Loucy (cell line): Measurements from ENCODE around the gene ADGRB3.

ENCODE experiments used
- H2AFZ ChIP-seq: fragments of 200-600 bp; sonication (generic); 2 replicates; pipeline ENCODE4 v1.6.0; 2016; ENCODE audit warnings: antibody characterized with exemption, mild to moderate bottlenecking, low read length, moderate library complexity
- H3F3A ChIP-seq: fragments of 200-600 bp; 2 replicates; pipeline ENCODE4 v1.6.0; 2016; ENCODE audit warnings: antibody characterized with exemption, low read depth, mild to moderate bottlenecking
- H3K27me3 ChIP-seq: fragments of 200-600 bp; sonication (generic); 2 replicates; pipeline ENCODE4 v1.6.1; 2014; ENCODE audit warnings: low read length, mild to moderate bottlenecking; ENCODE audit not compliant: insufficient read depth, poor library complexity, severe bottlenecking
- H3K36me3 ChIP-seq: fragments of 200-600 bp; sonication (generic); 2 replicates; pipeline ENCODE4 v1.6.1; 2016; ENCODE audit warnings: low read length; ENCODE audit not compliant: insufficient read depth
- H3K4me1 ChIP-seq: fragments of 200-600 bp; sonication (generic); 2 replicates; pipeline ENCODE4 v1.5.1; 2014; ENCODE audit warnings: low read length, mild to moderate bottlenecking; ENCODE audit not compliant: insufficient read depth, poor library complexity, severe bottlenecking
- H3K4me2 ChIP-seq: fragments of 200-600 bp; sonication (generic); 2 replicates; pipeline ENCODE4 v1.6.0; 2014; ENCODE audit warnings: antibody characterized with exemption, low read length, low read depth, mild to moderate bottlenecking; ENCODE audit not compliant: poor library complexity, severe bottlenecking
- H3K4me3 ChIP-seq: fragments of 200-600 bp; sonication (generic); 2 replicates; pipeline ENCODE4 v1.5.1; 2014; ENCODE audit warnings: low read length, mild to moderate bottlenecking, mixed read lengths; ENCODE audit not compliant: poor library complexity, severe bottlenecking
- H3K79me2 ChIP-seq: fragments of 200-600 bp; sonication (generic); 2 replicates; pipeline ENCODE4 v1.6.1; 2014; ENCODE audit warnings: low read length; ENCODE audit not compliant: insufficient read depth
- H3K9ac ChIP-seq: fragments of 200-600 bp; sonication (generic); 2 replicates; pipeline ENCODE4 v1.6.0; 2014; ENCODE audit warnings: mild to moderate bottlenecking, low read depth, low read length, moderate library complexity; ENCODE audit not compliant: poor library complexity, severe bottlenecking
- H3K9me2 ChIP-seq: fragments of 200-600 bp; sonication (generic); replicated peaks from 2 replicates; pipeline ENCODE4 v1.6.1; 2016; ENCODE audit warnings: low read depth, low read length, mixed read lengths
- H3K9me3 ChIP-seq: fragments of 200-600 bp; sonication (generic); 2 replicates; pipeline ENCODE4 v1.6.1; 2014; ENCODE audit warnings: mild to moderate bottlenecking, antibody characterized with exemption, low read length, low read depth; ENCODE audit not compliant: insufficient read depth
- H4K20me1 ChIP-seq: fragments of 200-600 bp; sonication (generic); 2 replicates; pipeline ENCODE4 v1.6.0; 2014; ENCODE audit warnings: antibody characterized with exemption, low read length, mild to moderate bottlenecking; ENCODE audit not compliant: insufficient read depth, poor library complexity, severe bottlenecking
- CTCF ChIP-seq: fragments of 200-600 bp; sonication (generic); conservative IDR thresholded peaks from 2 replicates; pipeline ENCODE4 v1.5.1; 2014; ENCODE audit warnings: mild to moderate bottlenecking, antibody characterized with exemption, low read length
- EZH2phosphoT487 ChIP-seq: fragments of 200-600 bp; IDR thresholded peaks from 2 replicates; pipeline ENCODE4 v1.6.1; 2018; ENCODE audit warnings: antibody characterized with exemption, mild to moderate bottlenecking, moderate library complexity, borderline replicate concordance

Gene ADGRB3

GRCh38 chr6:69349771-69350170 is 714.7 kb downstream of the ADGRB3 start:
- H3K9ac ChIP-seq = no peak overlapping the region
- H3K4me3 ChIP-seq = no peak overlapping the region
- H3K9me2 ChIP-seq = no peaks in the 10 kb centered on the region
- H3K4me1 ChIP-seq = no peaks in the 10 kb centered on the region
- TF ChIP-seq EZH2phosphoT487 = no peak
- TF ChIP-seq CTCF = no peak
- no peak overlapping the region for H3K4me2 ChIP-seq
- no peaks in the 10 kb centered on the region for H3K9me3 ChIP-seq
- no peaks in the 10 kb centered on the region for H3K36me3 ChIP-seq
- H3K27me3 ChIP-seq = no peaks in the 10 kb centered on the region
- H4K20me1 ChIP-seq = no peaks in the 10 kb centered on the region
- no peaks in the 10 kb centered on the region for H3F3A ChIP-seq
- H2AFZ ChIP-seq = no peak overlapping the region
- H3K79me2 ChIP-seq = no peaks in the 10 kb centered on the region

- Histone ChIP-seq H3F3A (no peaks in the 10 kb centered on the region), H3K9me2 (no peaks in the 10 kb centered on the region)
Observed at GRCh38 chr6:69362209-69362608, 727.1 kb downstream of the ADGRB3 start.

GRCh38 chr6:69366831-69367230 is 731.7 kb downstream of the ADGRB3 start:
- Histone ChIP-seq H3K4me3 (no peak overlapping the region), H3K4me2 (no peak overlapping the region), H3K27me3 (no peaks in the 10 kb centered on the region), H3K79me2 (no peaks in the 10 kb centered on the region), H3K9me2 (no peaks in the 10 kb centered on the region), H3K9ac (no peak overlapping the region), H2AFZ (no peak overlapping the region), H3K9me3 (no peaks in the 10 kb centered on the region), H3F3A (no peaks in the 10 kb centered on the region), H3K36me3 (no peaks in the 10 kb centered on the region), H4K20me1 (no peaks in the 10 kb centered on the region), H3K4me1 (no peaks in the 10 kb centered on the region)
- TF ChIP-seq CTCF (no peak), EZH2phosphoT487 (no peak)

More at GRCh38 chr6:69362209-69362608, 727.1 kb downstream of the ADGRB3 start:
- no peaks in the 10 kb centered on the region for H3K4me1 ChIP-seq
- H3K9ac ChIP-seq = no peak overlapping the region
- H4K20me1 ChIP-seq = no peaks in the 10 kb centered on the region
- no peak for TF ChIP-seq CTCF
- no peak for TF ChIP-seq EZH2phosphoT487
- H2AFZ ChIP-seq = no peak overlapping the region
- no peaks in the 10 kb centered on the region for H3K9me3 ChIP-seq
- no peaks in the 10 kb centered on the region for H3K79me2 ChIP-seq
- H3K4me3 ChIP-seq = no peak overlapping the region
- H3K4me2 ChIP-seq = no peak overlapping the region
- H3K36me3 ChIP-seq = no peaks in the 10 kb centered on the region
- no peaks in the 10 kb centered on the region for H3K27me3 ChIP-seq
